K562 (cell line): ENCODE measurements around the gene CEMIP. TPM values are rescaled to one million over a fixed set of nuclear protein-coding genes. Genes with fewer than 3 reads are reported as not detected.

Experiments used
- ATAC-seq: fragments of 200-7000 bp; cut with Tn5 transposase; 3 replicates; pipeline ENCODE4 v1.9.1; 2020; ENCODE audit warnings: moderate library complexity
- BruUV-seq: library from RNA; stranded (reverse); fragments of 400-500 nt; replicated peaks from 2 replicates; lab custom pipeline; 2021; lab: Mats Ljungman, UMichigan
- CTCF ChIA-PET: fragments of 300-600 bp; formaldehyde crosslinking; extraction: SDS; loops from one replicate; lab custom pipeline; 2021; ENCODE audit warnings: low intra/inter-chr PET ratio; lab: Yijun Ruan, JAX
- POLR2A ChIA-PET: fragments of 300-600, 350-650 bp; sonication (Branson Sonifier 250); formaldehyde crosslinking; extraction: SDS; loops from one replicate; lab custom pipeline; 2021; ENCODE audit warnings: antibody characterized with exemption, inconsistent platforms; lab: Yijun Ruan, JAX
- DNase-seq, 4 experiments: peaks; one replicate each; pipeline versions ENCODE4 v3.0.0 to v3.0.0-alpha.2; 2011 to 2018; ENCODE audit warnings: low spot score in 3 of 4, mixed read lengths in 3 of 4; ENCODE audit errors: extremely low read depth in 1 of 4
- FAIRE-seq: peaks from 2 replicates; lab custom pipeline; 2011; peaks lifted over from hg19 to GRCh38; lab: Jason Lieb, UNC
- H2AFZ ChIP-seq: 2 replicates; pipeline ENCODE4 v1.6.0; 2011; ENCODE audit warnings: low read depth, low read length, control low read depth, inconsistent platforms
- H3K27ac ChIP-seq: fragments of 200-600 bp; 3 replicates; pipeline ENCODE4 v1.8.0; 2011; ENCODE audit warnings: low read depth, mild to moderate bottlenecking, control low read depth, inconsistent platforms, low read length, moderate library complexity, mixed read lengths; ENCODE audit errors: extremely low read depth
- H3K27me3 ChIP-seq, 2 experiments: fragments of 300-600 bp in 1 of 2; 2 replicates in 1 of 2; 3 replicates in 1 of 2; pipeline versions ENCODE4 v1.6.0 to v1.8.0; 2011; ENCODE audit warnings: inconsistent platforms in 2 of 2, low read length in 2 of 2, mild to moderate bottlenecking in 1 of 2, mixed read lengths in 1 of 2, moderate library complexity in 1 of 2; ENCODE audit not compliant: control insufficient read depth in 2 of 2, insufficient read depth in 2 of 2
- H3K36me3 ChIP-seq: fragments of 300-600 bp; 3 replicates; pipeline ENCODE4 v1.8.0; 2011; ENCODE audit warnings: mild to moderate bottlenecking, low read length, inconsistent platforms; ENCODE audit not compliant: control insufficient read depth, insufficient read depth
- H3K4me1 ChIP-seq, 2 experiments: fragments of 200-600 bp in 1 of 2; replicated peaks in 1 of 2; 2 replicates in 1 of 2; 3 replicates in 1 of 2; pipeline versions ENCODE4 v1.5.1 to v1.8.0; 2011; ENCODE audit warnings: inconsistent platforms in 2 of 2, low read length in 2 of 2, mild to moderate bottlenecking in 1 of 2, mixed read lengths in 1 of 2, moderate library complexity in 1 of 2; ENCODE audit not compliant: control insufficient read depth in 2 of 2, insufficient read depth in 2 of 2
- H3K4me2 ChIP-seq: 2 replicates; pipeline ENCODE4 v1.6.1; 2011; ENCODE audit warnings: low read length, control low read depth, inconsistent platforms, mixed read lengths; ENCODE audit not compliant: insufficient read depth
- H3K4me3 ChIP-seq: fragments of 200-600 bp; sonication (generic), shearing (Covaris generic); 2 replicates; pipeline ENCODE4 v1.5.1; 2016; ENCODE audit warnings: control low read depth, inconsistent platforms
- H3K79me2 ChIP-seq: fragments of 200-600 bp; 3 replicates; pipeline ENCODE4 v1.8.0; 2011; ENCODE audit warnings: low read length, inconsistent platforms; ENCODE audit not compliant: control insufficient read depth, insufficient read depth
- H3K9ac ChIP-seq, 2 experiments: 2 replicates each; pipeline versions ENCODE4 v1.6.0 to v1.6.1; 2011; ENCODE audit warnings: low read depth in 2 of 2, low read length in 2 of 2, control low read depth in 1 of 2, inconsistent platforms in 1 of 2, mild to moderate bottlenecking in 1 of 2, mixed read lengths in 1 of 2; ENCODE audit not compliant: insufficient read depth in 1 of 2
- H3K9me1 ChIP-seq: one replicate; pipeline ENCODE4 v1.6.0; 2011; ENCODE audit warnings: inconsistent platforms, mild to moderate bottlenecking, low read length, moderate library complexity; ENCODE audit not compliant: control insufficient read depth, insufficient read depth
- H3K9me3 ChIP-seq: replicated peaks from 2 replicates; pipeline ENCODE4 v1.5.1; 2011; ENCODE audit warnings: low read depth, low read length, inconsistent platforms; ENCODE audit not compliant: control insufficient read depth, insufficient read depth
- H4K20me1 ChIP-seq: replicated peaks from 2 replicates; pipeline ENCODE4 v1.6.1; 2011; ENCODE audit warnings: low read length, inconsistent platforms, mixed read lengths; ENCODE audit not compliant: control insufficient read depth, insufficient read depth
- HLTF ChIP-seq: fragments of 450-650 bp; IDR thresholded peaks from 2 replicates; pipeline ENCODE4 v1.6.1; 2016
- PHF8 ChIP-seq: fragments of 200-600 bp; sonication (generic); IDR thresholded peaks from 2 replicates; pipeline ENCODE4 v1.6.1; 2012; ENCODE audit warnings: mixed run types, mild to moderate bottlenecking, inconsistent platforms, low read length, moderate library complexity, borderline replicate concordance
- RBM25 ChIP-seq: fragments of 200-400 bp; formaldehyde crosslinking; IDR thresholded peaks from 2 replicates; pipeline ENCODE4 v1.6.1; 2018; ENCODE audit warnings: low read length, low read depth, moderate library complexity; ENCODE audit not compliant: severe bottlenecking
- TBP ChIP-seq: optimal IDR thresholded peaks from 2 replicates; pipeline ENCODE3; 2011; ENCODE audit warnings: low read depth, low read length, improper control_type of control experiment
- YBX1 ChIP-seq: fragments of 450-650 bp; IDR thresholded peaks from 2 replicates; pipeline ENCODE4 v1.7.1; 2016; ENCODE audit warnings: mild to moderate bottlenecking
- ZBED1 ChIP-seq: IDR thresholded peaks from 2 replicates; pipeline ENCODE4 v1.6.1; 2014
- WGBS: fragments of 100-300 bp; shearing (Covaris generic); methylation state at CpG from one replicate; pipeline ENCODE4 v1.1.6; 2016; ENCODE audit warnings: low coverage, mixed read lengths; ENCODE audit not compliant: insufficient coverage; ENCODE audit errors: missing lambda C conversion rate; 5-methylcytosine and 5-hydroxymethylcytosine counted together
- in situ Hi-C: fragments of 300-500 bp; cut with MboI; formaldehyde crosslinking; loops from 4 replicates; pipeline ENCODE4 v1.15.0; 2018; ENCODE audit warnings: inconsistent platforms, mixed read lengths
- intact Hi-C: fragments of 100-400 bp; cut with micrococcal nuclease; formaldehyde crosslinking; loops from 2 replicates; pipeline ENCODE4 v1.14.2; 2022
- polyA plus RNA-seq, 8 experiments: library from polyadenylated mRNA; depleted of rRNA in 4 of 8; stranded (reverse) in 5 of 8; unstranded in 3 of 8; fragments of >200 nt; fragmentation: Nextera tagmentation in 2 of 8; fragmentation: Illumina TruSeq in 1 of 8; extraction: Ambion mirVana in 2 of 8; extraction: Trizol in 1 of 8; gene quantifications; 2 replicates each; pipeline versions ENCODE4 v1.2.1 to v1.2.3, GENCODE V29; 2011 to 2014; ENCODE audit warnings: inconsistent platforms in 1 of 8, missing spikeins in 1 of 8
- total RNA-seq, 7 experiments: library from RNA; depleted of rRNA in 6 of 7; stranded (reverse); fragments of >200 nt in 6 of 7; fragmentation: Illumina TruSeq in 2 of 7; extraction: Trizol in 2 of 7; gene quantifications; 2 replicates each; pipeline versions ENCODE4 v1.2.1 to v1.2.3, GENCODE V29; 2011 to 2021; ENCODE audit warnings: low replicate concordance in 1 of 7
- TF ChIP-seq, protein P1 (sequence below), 3 experiments: fragments of 200-800 bp in 1 of 3; sonication (Bioruptor generic) in 1 of 3; sonication (generic) in 1 of 3; formaldehyde crosslinking in 1 of 3; IDR thresholded peaks; 2 replicates each; pipeline versions ENCODE4 v1.6.1 to v1.8.0; 2016 to 2022; ENCODE audit warnings: mild to moderate bottlenecking in 2 of 3, missing compliant biosample characterization in 2 of 3, missing genetic modification characterization in 2 of 3, missing genetic modification reagents in 1 of 3
- TF ChIP-seq, protein P2 (sequence below): fragments of 250-450 bp; sonication (Bioruptor Pico); IDR thresholded peaks from 2 replicates; pipeline ENCODE4 v1.8.0; 2022; ENCODE audit warnings: moderate library complexity, mild to moderate bottlenecking, inconsistent platforms
- TF ChIP-seq, protein P3 (sequence below): fragments of 250-450 bp; sonication (Bioruptor Pico); IDR thresholded peaks from 2 replicates; pipeline ENCODE4 v1.8.0; 2021; ENCODE audit warnings: moderate library complexity, mild to moderate bottlenecking, inconsistent platforms
- TF ChIP-seq, protein P4 (sequence below): fragments of 450-650 bp; IDR thresholded peaks from 2 replicates; pipeline ENCODE4 v1.7.0; 2016; ENCODE audit warnings: borderline replicate concordance

CEMIP gene
- total and polyA plus RNA-seq, 9 of the 15 experiments (the other 6 are each of a cell fraction or from before 2014, with no cell fraction given): 0.33 TPM; not detected in 8

DNA sequence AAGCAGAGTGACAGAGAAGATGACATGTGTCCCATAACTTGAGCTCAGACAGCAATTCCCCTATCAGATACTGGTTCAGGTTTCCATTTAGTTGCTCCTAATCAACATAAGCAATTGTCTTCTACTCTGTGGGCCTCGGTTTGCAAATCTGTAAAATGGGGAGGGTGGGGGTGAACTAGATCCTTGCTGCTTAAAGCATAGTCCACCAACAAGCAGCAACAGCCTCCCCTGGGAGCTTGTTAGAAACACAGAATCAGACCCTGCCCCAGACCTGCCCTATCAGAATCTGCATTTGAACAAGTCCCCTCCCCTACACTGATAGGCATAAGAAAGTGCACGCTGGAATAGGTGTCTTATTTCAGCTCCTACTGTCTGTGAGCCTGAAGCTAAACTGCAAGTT is 87.8 kb downstream of the CEMIP start:
- peak; percentile 89 for TF ChIP-seq RBM25
- TF ChIP-seq HLTF: no peak
- TF ChIP-seq, protein P1, sequence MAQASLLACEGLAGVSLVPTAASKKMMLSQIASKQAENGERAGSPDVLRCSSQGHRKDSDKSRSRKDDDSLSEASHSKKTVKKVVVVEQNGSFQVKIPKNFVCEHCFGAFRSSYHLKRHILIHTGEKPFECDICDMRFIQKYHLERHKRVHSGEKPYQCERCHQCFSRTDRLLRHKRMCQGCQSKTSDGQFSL (CRISPR knock-in tag; IDR thresholded peaks at IDR 0.05): no peak
- TF ChIP-seq, protein P1 (tag; IDR thresholded peaks at IDR 0.05): peak in 1 of 2 experiments; percentile 34; a peak in 1 of 4 replicates
- TF ChIP-seq, all 486 proteins: peak for 2
- ATAC-seq (no peak), FAIRE-seq (no peak), DNase-seq (no peak)
- ChIA-PET CTCF (no interaction called here), POLR2A (no interaction called here)
- H3K9me1 ChIP-seq: no peaks in the 10 kb centered on the region
- no peak overlapping the region for H3K9ac ChIP-seq
- H3K36me3 ChIP-seq: no peaks in the 10 kb centered on the region
- no peak overlapping the region for H2AFZ ChIP-seq
- 0 out of 2 replicates have a peak, but pooled peaks cover 1% of the 10 kb centered on the region for H4K20me1 ChIP-seq
- BruUV-seq: no TSS peak
- 0% methylated on average over 2 of the region's 2 CpGs for WGBS
- H3K9me3 ChIP-seq: no peaks in the 10 kb centered on the region
- no peak overlapping the region for H3K4me2 ChIP-seq
- intact Hi-C loops (no loop called here), in situ Hi-C loops (no loop called here)
- no peak overlapping the region for H3K27ac ChIP-seq
- H3K79me2 ChIP-seq: no peaks in the 10 kb centered on the region
- peaks cover 12 to 42% of the 10 kb centered on the region in 2 experiments for H3K27me3 ChIP-seq
- no peak overlapping the region for H3K4me3 ChIP-seq
- no peaks in the 10 kb centered on the region for H3K4me1 ChIP-seq

DNA sequence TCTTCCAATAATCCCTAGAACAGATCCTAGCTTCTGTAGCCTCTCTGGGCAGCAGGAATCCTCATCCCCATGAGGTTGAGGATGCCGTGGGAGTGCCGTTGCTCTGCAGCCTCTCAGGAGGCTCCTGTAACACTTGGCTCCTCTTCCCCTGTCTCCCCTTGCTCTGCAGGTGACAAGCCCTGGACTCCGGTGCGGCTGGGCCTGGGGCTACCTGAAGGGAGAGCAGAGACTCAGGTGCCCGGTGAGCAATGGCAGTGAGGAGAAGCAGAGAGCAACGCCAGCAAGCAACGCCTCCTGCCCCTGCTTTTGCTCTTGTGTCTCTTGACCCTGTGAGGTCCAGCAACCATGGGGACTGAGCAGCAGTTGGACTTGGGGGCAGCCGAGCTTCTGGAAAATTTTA is 91.2 kb downstream of the CEMIP start:
- Histone ChIP-seq H2AFZ (no peak overlapping the region), H3K79me2 (no peaks in the 10 kb centered on the region), H3K27ac (no peak overlapping the region), H3K36me3 (no peaks in the 10 kb centered on the region), H3K9me3 (no peaks in the 10 kb centered on the region), H3K9me1 (no peaks in the 10 kb centered on the region), H4K20me1 (no peaks in the 10 kb centered on the region), H3K9ac (no peak overlapping the region), H3K4me2 (no peak overlapping the region), H3K27me3 (peaks cover 12 to 38% of the 10 kb centered on the region in 2 experiments; a peak in 4 of 5 replicates), H3K4me1 (no peaks in the 10 kb centered on the region), H3K4me3 (no peak overlapping the region)
- POLR2A ChIA-PET: interaction anchor here (1.7 kb wide), 1 partner anchor 8 kb away, joined by 5 read pairs; no protein-coding TSS in a partner anchor
- CTCF ChIA-PET: no interaction called here
- FAIRE-seq (no peak), ATAC-seq (no peak), DNase-seq (no peak)
- 1% methylated on average over 8 of the region's 8 CpGs for WGBS
- no TSS peak for BruUV-seq
- intact Hi-C loops: no loop called here
- in situ Hi-C loops: no loop called here
- TF ChIP-seq, protein P2, sequence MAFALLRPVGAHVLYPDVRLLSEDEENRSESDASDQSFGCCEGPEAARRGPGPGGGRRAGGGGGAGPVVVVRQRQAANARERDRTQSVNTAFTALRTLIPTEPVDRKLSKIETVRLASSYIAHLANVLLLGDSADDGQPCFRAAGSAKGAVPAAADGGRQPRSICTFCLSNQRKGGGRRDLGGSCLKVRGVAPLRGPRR: no peak
- TF ChIP-seq ZBED1: no peak
- TF ChIP-seq, protein P3, sequence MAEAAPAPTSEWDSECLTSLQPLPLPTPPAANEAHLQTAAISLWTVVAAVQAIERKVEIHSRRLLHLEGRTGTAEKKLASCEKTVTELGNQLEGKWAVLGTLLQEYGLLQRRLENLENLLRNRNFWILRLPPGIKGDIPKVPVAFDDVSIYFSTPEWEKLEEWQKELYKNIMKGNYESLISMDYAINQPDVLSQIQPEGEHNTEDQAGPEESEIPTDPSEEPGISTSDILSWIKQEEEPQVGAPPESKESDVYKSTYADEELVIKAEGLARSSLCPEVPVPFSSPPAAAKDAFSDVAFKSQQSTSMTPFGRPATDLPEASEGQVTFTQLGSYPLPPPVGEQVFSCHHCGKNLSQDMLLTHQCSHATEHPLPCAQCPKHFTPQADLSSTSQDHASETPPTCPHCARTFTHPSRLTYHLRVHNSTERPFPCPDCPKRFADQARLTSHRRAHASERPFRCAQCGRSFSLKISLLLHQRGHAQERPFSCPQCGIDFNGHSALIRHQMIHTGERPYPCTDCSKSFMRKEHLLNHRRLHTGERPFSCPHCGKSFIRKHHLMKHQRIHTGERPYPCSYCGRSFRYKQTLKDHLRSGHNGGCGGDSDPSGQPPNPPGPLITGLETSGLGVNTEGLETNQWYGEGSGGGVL (CRISPR knock-in tag): no peak
- TF ChIP-seq YBX1: no peak
- no peak for TF ChIP-seq PHF8
- no peak for TF ChIP-seq TBP
- TF ChIP-seq, protein P4, sequence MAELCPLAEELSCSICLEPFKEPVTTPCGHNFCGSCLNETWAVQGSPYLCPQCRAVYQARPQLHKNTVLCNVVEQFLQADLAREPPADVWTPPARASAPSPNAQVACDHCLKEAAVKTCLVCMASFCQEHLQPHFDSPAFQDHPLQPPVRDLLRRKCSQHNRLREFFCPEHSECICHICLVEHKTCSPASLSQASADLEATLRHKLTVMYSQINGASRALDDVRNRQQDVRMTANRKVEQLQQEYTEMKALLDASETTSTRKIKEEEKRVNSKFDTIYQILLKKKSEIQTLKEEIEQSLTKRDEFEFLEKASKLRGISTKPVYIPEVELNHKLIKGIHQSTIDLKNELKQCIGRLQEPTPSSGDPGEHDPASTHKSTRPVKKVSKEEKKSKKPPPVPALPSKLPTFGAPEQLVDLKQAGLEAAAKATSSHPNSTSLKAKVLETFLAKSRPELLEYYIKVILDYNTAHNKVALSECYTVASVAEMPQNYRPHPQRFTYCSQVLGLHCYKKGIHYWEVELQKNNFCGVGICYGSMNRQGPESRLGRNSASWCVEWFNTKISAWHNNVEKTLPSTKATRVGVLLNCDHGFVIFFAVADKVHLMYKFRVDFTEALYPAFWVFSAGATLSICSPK: no peak
